GM19455 (cell line): ENCODE results near the gene GCNT1.
"Not testable (repeated sequence)": the region's sequence is repeated elsewhere in the genome, so short reads cannot be mapped to it uniquely, and the experiment has no call there.

ENCODE experiments used
- ATAC-seq: cut with Tn5 transposase; IDR thresholded peaks from one replicate; pipeline ENCODE4 v1.9.1; 2021; ENCODE audit not compliant: unreplicated experiment

Gene GCNT1

GRCh38 chr9:76479337-76479736, 20.4 kb downstream of the GCNT1 start:
- ATAC-seq = not testable (repeated sequence)

GRCh38 chr9:76486151-76486550, 27.2 kb downstream of the GCNT1 start:
- ATAC-seq = no peak

- no peak for ATAC-seq
Measured at GRCh38 chr9:76490249-76490990, 31.4 kb downstream of the GCNT1 start.

- not testable (repeated sequence) for ATAC-seq
Measured at GRCh38 chr9:76491056-76491455, 32.1 kb downstream of the GCNT1 start.

- ATAC-seq = not testable (repeated sequence)
Measured at GRCh38 chr9:76493496-76493895, 34.5 kb downstream of the GCNT1 start.

- no peak for ATAC-seq
Measured at GRCh38 chr9:76500061-76500460, 41.1 kb downstream of the GCNT1 start.

- no peak for ATAC-seq
Measured at GRCh38 chr9:76502746-76503145, 43.8 kb downstream of the GCNT1 start.

GRCh38 chr9:76510041-76510440, 51.1 kb downstream of the GCNT1 start:
- ATAC-seq = no peak

- ATAC-seq = no peak
Measured at GRCh38 chr9:76510446-76510845, 51.5 kb downstream of the GCNT1 start.

GRCh38 chr9:76512826-76513225, 53.8 kb downstream of the GCNT1 start:
- no peak for ATAC-seq

GRCh38 chr9:76516350-76516749, 57.4 kb downstream of the GCNT1 start:
- no peak for ATAC-seq

GRCh38 chr9:76516871-76517270, 57.9 kb downstream of the GCNT1 start:
- no peak for ATAC-seq

GRCh38 chr9:76519075-76519835, 60.3 kb downstream of the GCNT1 start:
- no peak for ATAC-seq

GRCh38 chr9:76521244-76521681, 62.3 kb downstream of the GCNT1 start:
- no peak for ATAC-seq

GRCh38 chr9:76521906-76522305, 62.9 kb downstream of the GCNT1 start:
- no peak for ATAC-seq

- ATAC-seq = not testable (repeated sequence)
Measured at GRCh38 chr9:76523617-76524200, 64.7 kb downstream of the GCNT1 start.

GRCh38 chr9:76525196-76525595, 66.2 kb downstream of the GCNT1 start:
- ATAC-seq = no peak

- ATAC-seq = no peak
Measured at GRCh38 chr9:76526026-76526425, 67.0 kb downstream of the GCNT1 start.

- no peak for ATAC-seq
Measured at GRCh38 chr9:76528056-76528455, 69.1 kb downstream of the GCNT1 start.

- ATAC-seq = no peak
Measured at GRCh38 chr9:76528642-76529190, 69.7 kb downstream of the GCNT1 start.

- no peak for ATAC-seq
Measured at GRCh38 chr9:76529653-76530052, 70.7 kb downstream of the GCNT1 start.
